Tibial nerve (tissue), 4 donors: ENCODE measurements around the gene HAGH. TPM values are rescaled to one million over a fixed set of nuclear protein-coding genes. Genes with fewer than 3 reads are reported as not detected.

Experiments
- DNase-seq, 2 donors: peaks; one replicate each; pipeline ENCODE4 v3.0.0-alpha.2; 2019; ENCODE audit warnings: low spot score in 2 of 2
- H3K27ac ChIP-seq, 4 donors: fragments of 200-600 bp; sonication (generic) in 3 of 4; one replicate each; pipeline ENCODE4 v1.5.1; 2017 to 2019; ENCODE audit warnings: mild to moderate bottlenecking in 1 of 4
- H3K27me3 ChIP-seq, 2 donors: fragments of 200-600 bp; sonication (generic) in 1 of 2; one replicate each; pipeline versions ENCODE4 v1.5.1 to v1.6.0; 2017 to 2019
- H3K36me3 ChIP-seq, 3 donors: fragments of 200-600 bp; sonication (generic); one replicate each; pipeline ENCODE4 v1.5.1; 2018 to 2019
- H3K4me1 ChIP-seq, 4 donors: fragments of 200-600 bp; sonication (generic) in 3 of 4; one replicate each; pipeline ENCODE4 v1.5.1; 2017 to 2019
- H3K4me3 ChIP-seq, 4 donors: fragments of 200-600 bp; sonication (generic) in 3 of 4; one replicate each; pipeline ENCODE4 v1.5.1; 2017 to 2019; ENCODE audit warnings: mild to moderate bottlenecking in 1 of 4, moderate library complexity in 1 of 4
- H3K9me3 ChIP-seq, 4 donors: fragments of 200-600 bp; sonication (generic) in 3 of 4; one replicate each; pipeline ENCODE4 v1.5.1; 2017 to 2019
- EP300 ChIP-seq, 2 donors: sonication (generic); formaldehyde crosslinking; IDR thresholded peaks; one replicate each; pipeline ENCODE4 v1.6.1; 2017; ENCODE audit warnings: antibody characterized with exemption in 2 of 2, mild to moderate bottlenecking in 1 of 2
- POLR2A ChIP-seq, 2 donors: fragments of 450-650 bp; IDR thresholded peaks; one replicate each; pipeline ENCODE4 v1.6.1; 2017; ENCODE audit warnings: antibody characterized with exemption in 2 of 2, mild to moderate bottlenecking in 2 of 2, moderate library complexity in 2 of 2
- WGBS, 2 donors: methylation state at CpG; one replicate each; pipeline ENCODE4 v1.1.5; 2018; 5-methylcytosine and 5-hydroxymethylcytosine counted together
- total RNA-seq, 4 donors: library from RNA; depleted of rRNA; stranded (reverse); fragments of >200 nt; gene quantifications; one replicate each; pipeline ENCODE4 v1.1.0, GENCODE V29; 2016
- TF ChIP-seq, protein P1 (sequence below), 5 experiments: fragments of 200-600 bp in 3 of 5; fragments of 450-650 bp in 2 of 5; sonication (generic) in 3 of 5; IDR thresholded peaks; one replicate each; pipeline ENCODE4 v1.5.1; 2016 to 2019; ENCODE audit warnings: antibody characterized with exemption in 5 of 5, mild to moderate bottlenecking in 3 of 5, moderate library complexity in 2 of 5

The HAGH gene
- total RNA-seq, 4 donors from 2014 or later = 89.2 to 161 (median 100) TPM

- H3K27me3 ChIP-seq = no peaks in the 10 kb centered on the region
- 74 to 77% methylated on average over 6 to 8 of the region's 8 CpGs for WGBS, 2 donors
- H3K27ac ChIP-seq = no peak overlapping the region
- peaks cover 0 to 58% (median 24%) of the 10 kb centered on the region in 4 donors for H3K4me1 ChIP-seq
- no peak for DNase-seq
- H3K36me3 ChIP-seq = peaks cover 0 to 64% (median 0%) of the 10 kb centered on the region in 3 donors
- H3K4me3 ChIP-seq = no peak overlapping the region
- TF ChIP-seq, protein P1, sequence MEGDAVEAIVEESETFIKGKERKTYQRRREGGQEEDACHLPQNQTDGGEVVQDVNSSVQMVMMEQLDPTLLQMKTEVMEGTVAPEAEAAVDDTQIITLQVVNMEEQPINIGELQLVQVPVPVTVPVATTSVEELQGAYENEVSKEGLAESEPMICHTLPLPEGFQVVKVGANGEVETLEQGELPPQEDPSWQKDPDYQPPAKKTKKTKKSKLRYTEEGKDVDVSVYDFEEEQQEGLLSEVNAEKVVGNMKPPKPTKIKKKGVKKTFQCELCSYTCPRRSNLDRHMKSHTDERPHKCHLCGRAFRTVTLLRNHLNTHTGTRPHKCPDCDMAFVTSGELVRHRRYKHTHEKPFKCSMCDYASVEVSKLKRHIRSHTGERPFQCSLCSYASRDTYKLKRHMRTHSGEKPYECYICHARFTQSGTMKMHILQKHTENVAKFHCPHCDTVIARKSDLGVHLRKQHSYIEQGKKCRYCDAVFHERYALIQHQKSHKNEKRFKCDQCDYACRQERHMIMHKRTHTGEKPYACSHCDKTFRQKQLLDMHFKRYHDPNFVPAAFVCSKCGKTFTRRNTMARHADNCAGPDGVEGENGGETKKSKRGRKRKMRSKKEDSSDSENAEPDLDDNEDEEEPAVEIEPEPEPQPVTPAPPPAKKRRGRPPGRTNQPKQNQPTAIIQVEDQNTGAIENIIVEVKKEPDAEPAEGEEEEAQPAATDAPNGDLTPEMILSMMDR (IDR thresholded peaks at IDR 0.05) = no peak
- TF ChIP-seq POLR2A (IDR thresholded peaks at IDR 0.05) (no peak), EP300 (IDR thresholded peaks at IDR 0.05) (no peak)
- no peaks in the 10 kb centered on the region for H3K9me3 ChIP-seq
Measured at GRCh38 chr16:1779234-1779701, 47.4 kb downstream of the HAGH start.

DNA sequence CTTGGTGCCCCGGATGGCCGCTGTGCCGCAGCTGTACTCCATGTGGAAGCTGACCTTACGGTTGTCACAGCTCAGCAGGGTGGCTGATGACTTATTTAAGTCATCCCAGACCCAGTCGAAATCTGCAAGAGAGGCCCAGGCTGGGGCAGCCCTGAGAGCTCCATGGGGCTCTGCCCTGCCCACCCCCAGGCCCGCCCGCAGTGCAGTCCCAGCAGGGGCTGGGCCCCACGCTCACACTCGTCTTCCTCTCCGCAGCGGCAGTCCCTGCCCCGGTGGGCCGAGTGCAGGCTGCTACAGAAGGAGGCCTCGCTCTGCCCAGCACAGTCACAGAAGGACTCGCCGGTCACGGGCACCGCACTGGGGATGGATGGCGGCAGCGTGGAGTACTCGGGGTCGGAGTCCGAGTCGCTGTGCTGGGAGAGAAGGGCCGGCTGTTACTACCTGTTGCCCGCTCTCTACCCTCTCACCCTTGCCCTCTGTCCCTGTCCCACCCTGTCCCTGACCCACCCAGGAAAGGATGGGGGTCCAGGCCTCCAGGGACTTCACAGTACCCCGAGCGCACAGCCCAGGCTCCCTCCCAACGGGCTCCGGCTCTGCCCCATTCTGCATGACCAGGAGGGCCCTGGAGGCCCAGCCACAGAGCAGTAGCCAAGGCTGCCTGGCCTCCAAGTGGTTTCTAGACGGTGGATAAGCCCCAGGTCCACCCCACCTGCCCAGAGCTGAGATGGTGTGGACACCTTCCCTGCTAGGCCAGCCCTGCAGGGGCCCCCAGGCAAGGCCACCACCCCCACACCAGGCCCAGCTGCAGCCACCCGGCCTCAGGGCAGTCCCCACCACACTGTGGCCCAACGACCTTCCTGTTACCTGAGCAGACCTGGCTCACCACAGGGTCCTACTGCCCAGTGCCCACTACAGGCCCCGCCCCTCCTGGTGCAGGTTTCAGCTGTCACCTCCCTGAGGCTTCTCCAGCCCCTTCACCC, 48.1 kb downstream of the HAGH start:
- no peaks in the 10 kb centered on the region for H3K9me3 ChIP-seq
- H3K36me3 ChIP-seq = peaks cover 0 to 64% (median 0%) of the 10 kb centered on the region in 3 donors
- no peak for DNase-seq
- TF ChIP-seq, protein P1 (IDR thresholded peaks at IDR 0.05) = no peak
- TF ChIP-seq EP300 (IDR thresholded peaks at IDR 0.05) (no peak), POLR2A (IDR thresholded peaks at IDR 0.05) (no peak)
- H3K4me1 ChIP-seq = peaks cover 0 to 58% (median 23%) of the 10 kb centered on the region in 4 donors
- H3K4me3 ChIP-seq = no peak overlapping the region
- 76 to 82% methylated on average over 26 to 34 of the region's 34 CpGs for WGBS, 2 donors
- no peaks in the 10 kb centered on the region for H3K27me3 ChIP-seq
- no peak overlapping the region for H3K27ac ChIP-seq

GRCh38 chr16:1777375-1778199, 49.0 kb downstream of the HAGH start:
- TF ChIP-seq POLR2A (IDR thresholded peaks at IDR 0.05) (no peak), EP300 (IDR thresholded peaks at IDR 0.05) (no peak)
- TF ChIP-seq, protein P1 (IDR thresholded peaks at IDR 0.05) = no peak
- 82 to 86% methylated on average over 12 to 28 of the region's 36 CpGs for WGBS, 2 donors

DNA sequence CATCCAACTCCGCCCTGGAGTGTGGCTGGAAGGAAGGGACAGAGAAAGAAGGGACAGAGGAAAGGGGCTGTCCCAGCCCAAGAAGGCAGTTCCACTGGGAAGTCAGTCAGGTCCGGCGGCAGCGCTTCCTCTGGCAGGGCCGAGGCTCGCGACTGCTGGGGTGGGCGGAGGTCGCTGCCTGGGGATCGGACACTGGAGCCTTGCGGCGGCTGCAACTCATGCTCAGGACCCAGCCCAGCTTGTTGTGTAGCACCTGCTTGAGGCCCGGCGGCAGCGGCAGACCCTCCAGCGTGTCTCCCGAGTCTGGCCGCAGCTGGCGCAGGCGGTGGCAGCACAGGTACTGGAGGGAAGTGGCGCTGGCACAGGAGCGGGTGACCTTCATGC, 49.6 kb downstream of the HAGH start:
- H3K9me3 ChIP-seq = no peaks in the 10 kb centered on the region
- H3K27me3 ChIP-seq = no peaks in the 10 kb centered on the region
- no peak overlapping the region for H3K27ac ChIP-seq
- peaks cover 0 to 61% (median 27%) of the 10 kb centered on the region in 4 donors for H3K4me1 ChIP-seq
- WGBS, 2 donors = 79 to 80% methylated on average over 22 of the region's 22 CpGs
- DNase-seq = no peak
- TF ChIP-seq EP300 (IDR thresholded peaks at IDR 0.05) (no peak), POLR2A (IDR thresholded peaks at IDR 0.05) (no peak)
- TF ChIP-seq, protein P1 (IDR thresholded peaks at IDR 0.05) = no peak
- H3K4me3 ChIP-seq = no peak overlapping the region
- peaks cover 0 to 64% (median 0%) of the 10 kb centered on the region in 3 donors for H3K36me3 ChIP-seq

More at GRCh38 chr16:1777375-1778199, 49.0 kb downstream of the HAGH start:
- H3K4me1 ChIP-seq = peaks cover 0 to 55% (median 22%) of the 10 kb centered on the region in 4 donors
- H3K27me3 ChIP-seq = no peaks in the 10 kb centered on the region
- DNase-seq = no peak
- H3K9me3 ChIP-seq = no peaks in the 10 kb centered on the region
- no peak overlapping the region for H3K4me3 ChIP-seq
- no peak overlapping the region for H3K27ac ChIP-seq
- H3K36me3 ChIP-seq = peaks cover 0 to 64% (median 0%) of the 10 kb centered on the region in 3 donors
